ENCODE results near the gene HAUS3.

GRCh38 chr4:2248044-2248780, 6.3 kb upstream of the HAUS3 start:
- TF ChIP-seq CTCF (IDR thresholded peaks at IDR 0.05) (no peak), EZH2 (IDR thresholded peaks at IDR 0.05) (no peak), EZH2phosphoT487 (IDR thresholded peaks at IDR 0.05) (no peak)

Data from neural progenitor cell (in vitro differentiated cells).